Hematopoietic multipotent progenitor cell (in vitro differentiated cells): ENCODE results near the gene UTS2R. TPM values are rescaled to one million over a fixed set of nuclear protein-coding genes. Genes with fewer than 3 reads are reported as not detected.
"Not testable (repeated sequence)": the region's sequence is repeated elsewhere in the genome, so short reads cannot be mapped to it uniquely, and the experiment has no call there.

Source experiments
- DNase-seq, 3 donors: peaks; one replicate each; pipeline ENCODE4 v3.0.0-alpha.2; 2011 to 2015; ENCODE audit warnings: low read depth in 2 of 3, low spot score in 2 of 3
- total RNA-seq: library from RNA; depleted of rRNA; stranded (reverse); fragments of >200 nt; gene quantifications from one replicate; pipeline ENCODE4 v1.2.3, GENCODE V29; 2012

Gene UTS2R
- total RNA-seq, 1 donor: not detected

DNA sequence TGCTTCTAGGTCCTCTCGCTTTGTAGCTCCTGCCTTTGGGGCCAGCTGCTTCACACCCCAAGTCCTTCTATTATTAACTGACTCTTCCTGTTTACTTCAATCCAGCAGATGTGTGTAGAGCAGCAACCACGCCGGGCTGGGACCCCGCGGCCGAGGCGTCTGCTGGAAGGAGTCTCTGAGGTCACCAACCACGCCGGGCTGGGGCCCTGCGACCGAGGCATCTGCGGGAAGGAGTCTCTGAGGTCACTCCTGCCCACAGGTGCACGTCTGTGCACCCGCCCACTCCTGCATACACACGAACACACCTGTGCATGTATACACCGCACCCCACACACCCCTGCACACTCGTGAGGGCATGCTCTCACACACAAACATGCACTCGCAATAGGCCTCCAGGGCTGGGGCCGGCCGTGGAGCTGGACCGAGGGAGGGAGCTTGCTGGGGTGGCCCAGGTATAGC, 20.3 kb upstream of the UTS2R start:
- no peak for DNase-seq

DNA sequence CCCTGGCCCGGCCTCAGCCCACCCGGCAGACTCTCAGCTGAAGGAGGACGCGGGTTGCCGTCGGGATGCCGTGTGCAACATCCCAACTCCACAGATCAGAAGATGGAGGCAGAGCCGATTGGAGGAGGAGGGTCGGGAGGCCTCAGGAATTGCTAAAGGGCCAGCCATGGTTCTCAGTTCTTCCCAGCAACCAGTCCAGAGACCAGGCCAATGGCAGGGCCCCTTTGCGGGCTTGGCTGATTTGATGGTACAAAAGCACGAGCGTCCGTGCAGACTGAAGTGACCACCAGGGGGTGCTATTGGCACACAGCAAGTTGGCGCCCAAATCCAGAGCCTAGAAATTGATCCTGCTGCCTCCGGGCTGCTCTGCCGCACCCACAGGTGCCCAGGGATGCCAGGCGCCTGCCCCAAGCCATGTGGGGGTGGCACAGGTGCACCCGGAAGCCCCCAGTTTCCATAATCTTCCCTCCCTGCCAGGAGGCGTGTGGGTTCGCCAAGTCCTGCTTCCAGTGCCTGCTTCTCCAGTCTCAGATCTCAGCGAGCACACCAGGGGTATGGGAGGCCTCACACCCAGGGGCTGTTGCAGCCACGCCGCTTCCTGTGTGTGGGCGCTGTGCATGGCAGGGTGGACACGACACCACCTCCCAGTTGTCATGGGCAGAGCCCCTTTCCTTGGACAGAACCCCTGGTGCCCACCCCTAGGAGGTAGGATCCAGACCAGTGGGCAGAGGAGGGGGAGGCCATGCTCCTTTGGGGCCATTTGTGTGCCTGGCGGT, 19.7 kb upstream of the UTS2R start:
- peak; percentile 83 to 92 (median 87) for DNase-seq

DNA sequence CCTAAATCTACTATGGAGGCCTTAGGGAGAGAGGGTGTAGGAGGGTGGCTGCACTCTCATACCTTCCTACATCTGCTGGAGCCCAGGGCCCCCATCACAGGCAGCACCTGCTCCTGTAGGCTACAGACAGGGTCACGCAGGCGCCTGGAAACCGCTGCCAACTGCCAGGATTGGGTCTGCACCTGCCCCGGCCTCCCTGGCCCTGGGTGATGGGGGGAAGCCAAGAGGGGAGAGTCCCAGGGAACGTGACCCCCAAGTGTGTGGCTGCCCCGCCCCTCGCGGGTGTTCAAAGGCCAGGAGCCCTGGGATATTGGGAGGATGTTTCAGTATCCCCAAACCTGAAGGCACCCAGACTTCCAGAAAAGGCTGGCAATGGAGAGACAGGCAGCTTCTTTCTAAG, 18.1 kb upstream of the UTS2R start:
- DNase-seq: no peak

DNA sequence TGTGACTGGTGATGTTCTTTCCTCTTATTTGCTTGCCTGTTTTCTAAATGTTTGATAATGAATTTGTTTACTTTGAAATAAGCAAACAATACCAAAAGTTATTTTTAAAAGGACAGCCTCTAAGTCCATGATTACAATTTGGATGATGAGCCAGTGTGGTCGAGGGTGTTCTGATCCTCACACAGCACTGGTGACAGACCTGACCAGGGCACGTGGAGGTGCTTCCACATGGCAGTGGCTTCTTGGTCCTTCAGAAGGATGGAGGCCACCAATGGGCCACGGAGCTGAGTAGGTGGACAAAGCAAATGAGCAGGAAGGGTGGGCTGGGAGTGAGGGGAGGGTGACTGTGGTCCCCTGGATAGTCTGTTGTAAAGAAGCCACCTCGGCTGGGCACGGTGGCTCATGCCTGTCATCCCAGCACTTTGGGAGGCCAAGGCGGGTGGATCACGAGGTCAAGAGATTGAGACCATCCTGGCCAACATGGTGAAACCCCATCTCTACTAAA, 16.7 kb upstream of the UTS2R start:
- DNase-seq: no peak

DNA sequence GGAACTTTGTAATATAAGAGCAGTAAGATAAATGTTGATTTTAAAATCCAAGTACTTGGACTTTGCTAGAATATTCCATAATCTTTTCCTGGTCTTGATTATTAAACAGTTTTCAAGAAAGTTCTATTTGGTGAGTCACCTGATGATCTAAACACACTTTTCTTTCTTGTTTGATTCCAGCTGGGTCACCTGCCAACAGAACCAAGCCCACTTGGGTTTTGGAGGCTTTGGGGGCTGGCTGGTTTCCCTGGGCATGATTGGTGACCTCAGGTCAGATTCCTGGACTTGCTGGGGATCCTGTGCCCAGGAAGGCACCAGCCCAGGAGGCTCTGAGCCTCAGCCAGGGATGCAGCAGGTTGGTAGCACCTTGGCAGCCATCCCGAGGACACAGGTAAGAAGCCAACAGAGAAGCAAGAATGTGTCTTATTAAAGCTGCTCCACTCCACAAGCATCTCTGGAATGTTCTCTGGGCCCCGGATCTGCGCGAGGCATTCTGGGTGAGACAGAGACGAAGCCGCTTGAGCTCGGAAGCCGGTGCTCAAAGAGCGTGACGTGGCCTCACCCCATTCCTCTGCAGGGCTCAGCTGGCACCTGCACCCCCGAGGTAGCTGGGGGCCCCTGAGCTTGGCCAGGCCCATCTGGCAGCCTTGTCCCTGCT, 15.7 kb upstream of the UTS2R start:
- DNase-seq: no peak

DNA sequence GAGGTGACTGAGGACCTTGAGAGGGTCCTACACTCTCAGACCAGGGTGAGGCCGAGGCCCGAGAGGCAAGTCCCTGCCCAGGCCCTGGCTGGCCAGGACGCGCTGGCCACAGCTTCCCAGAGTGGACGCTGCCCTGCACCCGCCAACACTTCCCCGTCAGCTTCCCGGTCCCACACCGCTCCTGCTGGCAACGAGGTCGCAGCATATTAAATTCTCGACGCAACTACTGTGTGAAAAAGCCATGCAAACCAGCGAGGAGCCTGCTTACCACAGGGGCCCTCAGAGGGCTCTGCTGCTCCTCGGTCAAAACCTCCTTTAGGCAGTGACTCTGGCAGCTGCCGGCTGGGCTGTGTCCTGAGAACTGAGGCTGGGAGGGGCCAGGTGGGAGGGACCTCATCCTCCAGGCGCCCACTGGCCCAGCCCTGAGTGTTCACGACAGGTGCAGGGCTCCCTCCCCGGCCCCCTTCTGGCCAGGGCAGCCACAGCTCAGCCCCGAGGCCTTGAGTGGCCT, 14.7 kb upstream of the UTS2R start:
- no peak for DNase-seq

DNA sequence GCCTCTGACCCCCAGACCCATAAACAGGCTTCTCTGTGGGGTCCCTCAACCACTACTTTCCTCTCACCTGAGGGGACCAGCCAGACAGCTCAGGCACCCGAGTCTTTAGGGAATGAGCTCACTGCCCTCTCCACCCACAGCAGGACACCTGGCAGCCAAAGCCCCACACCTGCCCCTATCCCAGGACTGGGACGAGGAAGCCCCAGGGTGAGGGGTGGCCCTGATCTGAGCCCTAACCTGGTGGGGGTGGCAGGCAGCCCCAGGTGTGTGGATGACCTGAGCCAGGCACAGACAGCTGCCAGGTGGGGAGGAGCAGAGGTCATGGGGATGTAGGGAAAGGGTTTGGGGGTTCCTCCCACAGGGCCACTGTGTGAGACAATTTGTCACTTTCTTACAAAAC, 14.2 kb upstream of the UTS2R start:
- no peak for DNase-seq

DNA sequence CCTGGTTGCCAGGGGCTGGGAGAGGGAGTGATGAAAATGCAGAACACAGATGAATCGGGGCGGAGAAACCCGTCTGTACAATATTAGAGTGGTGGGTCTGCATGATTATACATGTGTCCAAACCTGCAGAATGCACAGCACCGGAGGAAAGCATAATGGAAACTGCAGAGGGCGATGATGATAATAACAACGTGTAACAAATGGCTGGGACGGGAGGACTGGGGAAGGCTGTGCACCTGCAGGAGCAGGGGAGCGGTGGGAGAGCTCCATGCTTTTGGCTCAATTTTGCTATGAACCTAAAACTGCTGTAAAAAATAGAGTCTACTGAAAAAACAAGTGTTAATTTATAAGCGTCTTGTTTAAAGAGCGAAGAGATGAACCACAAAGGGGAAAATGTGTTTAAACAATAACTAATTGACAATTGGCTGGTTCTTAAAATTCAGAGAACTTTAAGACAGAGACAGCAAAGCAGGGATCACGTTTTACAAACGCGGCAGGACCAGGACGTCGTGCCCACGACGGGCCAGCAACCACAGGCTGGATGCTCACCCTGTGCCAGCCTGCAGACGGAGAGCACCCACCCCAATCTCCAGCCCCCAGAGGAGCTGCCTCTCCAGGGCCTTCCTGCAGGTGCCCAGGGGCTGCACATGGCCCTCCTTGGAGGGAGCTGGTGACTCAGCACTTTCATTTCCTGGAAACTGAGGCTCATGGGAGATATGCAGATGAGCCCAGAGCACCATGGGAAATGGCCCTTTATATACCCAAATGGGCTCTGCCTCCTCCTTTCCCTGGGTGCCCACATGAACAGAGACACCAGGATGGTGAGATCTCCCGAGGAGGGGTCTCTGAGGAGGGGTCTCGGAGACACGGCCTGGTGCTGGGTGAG, 12.9 kb upstream of the UTS2R start, which contains the start of gene TEX19:
TSS of gene TEX19 (plus strand) at position 783 of the 886 bp plus-strand sequence. CDS start 2,904 bp downstream, outside the sequence.
- peak in 1 of 3 donors; percentile 54 for DNase-seq

DNA sequence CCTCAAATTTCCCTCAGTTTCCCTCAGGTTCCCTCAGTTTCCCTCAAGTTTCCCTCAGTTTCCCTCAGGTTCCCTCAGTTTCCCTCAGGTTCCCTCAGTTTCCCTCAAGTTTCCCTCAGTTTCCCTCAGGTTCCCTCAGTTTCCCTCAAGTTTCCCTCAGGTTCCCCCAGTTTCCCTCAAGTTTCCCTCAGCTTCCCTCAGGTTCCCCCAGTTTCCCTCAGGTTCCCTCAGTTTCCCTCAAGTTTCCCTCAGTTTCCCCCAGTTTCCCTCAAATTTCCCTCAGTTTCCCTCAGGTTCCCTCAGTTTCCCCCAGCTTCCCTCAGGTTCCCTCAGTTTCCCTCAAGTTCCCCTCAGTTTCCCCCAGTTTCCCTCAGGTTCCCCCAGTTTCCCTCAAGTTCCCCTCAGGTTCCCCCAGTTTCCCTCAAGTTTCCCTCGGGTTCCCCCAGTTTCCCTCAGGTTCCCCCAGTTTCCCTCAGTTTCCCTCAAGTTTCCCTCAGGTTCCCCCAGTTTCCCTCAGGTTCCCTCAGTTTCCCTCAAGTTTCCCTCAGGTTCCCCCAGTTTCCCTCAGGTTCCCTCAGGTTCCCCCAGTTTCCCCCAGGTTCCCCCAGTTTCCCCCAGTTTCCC, 12.0 kb upstream of the UTS2R start:
- DNase-seq: not testable (repeated sequence)

DNA sequence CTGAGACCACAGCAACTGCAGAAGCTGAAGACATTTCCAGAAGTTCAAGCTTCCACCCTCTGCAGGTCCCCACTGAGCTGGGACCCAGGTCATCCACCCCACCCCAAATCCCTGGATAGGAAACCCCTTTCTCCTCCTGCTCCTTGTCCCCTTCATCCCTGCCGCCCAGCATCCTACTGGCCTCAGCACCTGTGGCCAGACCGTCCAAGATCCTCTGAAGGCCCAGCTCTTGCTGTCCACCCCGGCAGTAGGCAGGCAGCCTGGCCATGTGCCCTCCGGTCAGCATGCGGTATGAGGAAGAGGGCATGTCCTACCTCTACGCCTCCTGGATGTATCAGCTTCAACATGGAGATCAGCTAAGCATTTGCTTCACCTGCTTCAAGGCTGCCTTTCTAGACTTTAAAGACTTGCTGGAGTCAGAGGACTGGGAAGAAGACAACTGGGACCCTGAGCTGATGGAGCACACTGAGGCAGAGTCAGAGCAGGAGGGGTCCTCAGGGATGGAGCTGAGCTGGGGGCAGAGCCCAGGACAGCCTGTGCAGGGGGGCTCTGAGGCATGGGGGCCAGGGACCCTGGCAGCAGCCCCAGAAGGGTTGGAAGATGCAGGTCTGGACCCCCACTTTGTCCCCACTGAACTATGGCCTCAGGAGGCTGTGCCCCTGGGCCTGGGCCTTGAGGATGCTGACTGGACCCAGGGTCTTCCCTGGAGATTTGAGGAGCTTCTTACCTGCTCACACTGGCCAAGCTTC, 9.5 kb upstream of the UTS2R start:
- no peak for DNase-seq

DNA sequence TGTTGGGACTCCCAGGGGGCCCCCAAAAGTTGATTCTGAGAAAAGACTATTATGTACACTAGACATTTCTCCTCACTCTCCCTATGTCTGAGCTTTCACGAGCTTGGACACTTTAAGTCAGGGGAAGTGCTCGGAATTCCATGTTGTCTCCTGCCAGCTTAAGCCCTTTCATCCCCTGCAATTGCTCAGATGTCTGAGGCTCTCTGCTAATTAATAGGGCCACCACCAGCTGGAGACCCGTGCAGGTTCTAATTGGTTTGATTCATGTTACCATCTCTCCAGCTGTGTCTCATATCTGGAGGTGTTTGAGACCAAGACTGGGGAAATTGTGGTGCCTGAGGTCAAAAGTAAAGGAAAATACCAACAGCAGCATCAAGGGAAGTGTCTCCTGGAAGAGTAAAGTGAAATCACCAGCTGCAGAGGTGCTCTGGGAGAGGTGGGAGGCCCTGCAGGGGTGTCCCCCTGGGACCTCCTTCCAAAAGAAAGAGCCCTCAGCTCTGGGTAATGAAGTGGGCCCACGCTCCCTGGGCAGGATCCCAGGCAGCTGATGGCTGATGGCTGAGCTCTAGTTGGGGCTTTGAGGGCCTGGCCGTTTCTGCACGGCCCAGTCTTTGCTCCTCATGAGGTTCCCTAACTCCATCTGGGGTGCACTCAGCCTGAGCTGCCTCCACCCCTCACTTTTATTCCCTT, 5.8 kb upstream of the UTS2R start:
- no peak for DNase-seq

DNA sequence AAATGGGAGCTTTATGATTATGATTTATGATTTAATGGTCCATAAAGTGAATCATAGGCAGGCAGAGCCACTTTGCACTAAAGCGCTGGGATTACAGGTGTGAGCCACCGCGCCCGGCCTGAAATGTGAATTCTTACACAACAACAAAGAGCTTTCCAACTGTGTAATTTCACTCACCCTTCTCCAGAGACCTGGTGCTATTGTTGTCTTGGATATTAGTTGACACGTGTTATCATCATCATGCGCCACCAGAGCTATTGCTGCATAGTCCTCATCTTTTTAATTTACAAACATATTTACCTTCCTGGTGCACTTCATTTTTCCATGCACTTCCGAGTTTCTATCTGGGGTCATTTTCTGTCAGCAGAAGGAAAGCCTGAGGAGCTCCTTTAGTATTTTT, 4.8 kb upstream of the UTS2R start:
- no peak for DNase-seq

DNA sequence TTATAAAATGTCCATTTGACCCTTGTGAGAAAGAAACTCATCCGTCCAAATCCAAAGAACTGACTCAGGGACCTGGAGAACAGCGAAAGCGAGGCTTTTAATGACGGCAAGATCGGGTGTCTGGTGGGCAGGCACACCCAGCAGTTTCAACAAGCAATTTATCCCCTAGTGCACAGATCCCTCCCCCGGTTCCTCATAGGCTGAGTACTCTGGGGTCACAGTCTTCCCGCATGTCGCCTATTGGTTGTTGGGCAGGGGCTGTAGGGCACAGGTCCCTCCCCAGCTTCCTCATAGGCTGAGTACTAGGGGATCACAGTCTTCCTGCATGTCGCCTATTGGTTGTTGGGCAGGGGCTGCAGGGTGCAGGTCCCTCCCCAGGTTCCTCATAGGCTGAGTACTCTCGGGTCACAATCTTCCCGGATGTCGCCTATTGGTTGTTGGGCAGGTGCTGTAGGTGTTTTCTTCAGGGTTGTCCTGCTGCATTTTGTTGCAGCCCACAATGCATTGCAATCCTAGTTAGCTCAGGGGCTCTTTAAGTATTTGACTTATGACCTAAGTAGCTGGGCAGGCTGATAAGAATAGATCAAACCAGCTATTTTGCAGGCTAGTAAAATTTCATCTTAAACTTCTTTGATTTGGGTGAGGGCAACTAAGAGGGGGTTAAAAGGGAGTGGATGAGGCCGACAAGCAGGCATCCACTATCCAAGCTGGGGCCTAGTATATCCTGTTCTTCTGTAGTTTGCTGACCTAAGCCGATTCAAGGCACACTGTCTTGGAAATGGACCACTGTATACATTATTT, 3.6 kb upstream of the UTS2R start:
- DNase-seq: peak in 1 of 3 donors; percentile 27

DNA sequence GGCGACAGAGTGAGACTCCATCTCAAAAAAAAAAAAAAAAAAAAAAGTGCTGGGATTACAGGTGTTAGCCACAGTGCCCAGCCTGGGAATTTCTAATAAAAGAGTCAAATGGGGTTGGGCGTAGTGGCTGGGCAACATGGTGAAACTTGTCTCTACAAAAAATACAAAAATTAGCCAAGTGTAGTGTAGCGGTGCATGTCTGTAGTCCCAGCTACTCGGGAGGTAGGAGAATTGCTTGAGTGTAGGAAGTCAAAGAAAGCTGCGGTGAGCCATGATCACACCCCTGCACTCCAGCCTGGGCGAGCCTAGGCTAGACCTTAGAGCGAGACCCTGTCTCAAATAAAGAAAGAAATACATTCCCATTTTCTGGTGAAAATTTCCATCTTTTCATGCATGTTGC, 2.4 kb upstream of the UTS2R start:
- DNase-seq: no peak

DNA sequence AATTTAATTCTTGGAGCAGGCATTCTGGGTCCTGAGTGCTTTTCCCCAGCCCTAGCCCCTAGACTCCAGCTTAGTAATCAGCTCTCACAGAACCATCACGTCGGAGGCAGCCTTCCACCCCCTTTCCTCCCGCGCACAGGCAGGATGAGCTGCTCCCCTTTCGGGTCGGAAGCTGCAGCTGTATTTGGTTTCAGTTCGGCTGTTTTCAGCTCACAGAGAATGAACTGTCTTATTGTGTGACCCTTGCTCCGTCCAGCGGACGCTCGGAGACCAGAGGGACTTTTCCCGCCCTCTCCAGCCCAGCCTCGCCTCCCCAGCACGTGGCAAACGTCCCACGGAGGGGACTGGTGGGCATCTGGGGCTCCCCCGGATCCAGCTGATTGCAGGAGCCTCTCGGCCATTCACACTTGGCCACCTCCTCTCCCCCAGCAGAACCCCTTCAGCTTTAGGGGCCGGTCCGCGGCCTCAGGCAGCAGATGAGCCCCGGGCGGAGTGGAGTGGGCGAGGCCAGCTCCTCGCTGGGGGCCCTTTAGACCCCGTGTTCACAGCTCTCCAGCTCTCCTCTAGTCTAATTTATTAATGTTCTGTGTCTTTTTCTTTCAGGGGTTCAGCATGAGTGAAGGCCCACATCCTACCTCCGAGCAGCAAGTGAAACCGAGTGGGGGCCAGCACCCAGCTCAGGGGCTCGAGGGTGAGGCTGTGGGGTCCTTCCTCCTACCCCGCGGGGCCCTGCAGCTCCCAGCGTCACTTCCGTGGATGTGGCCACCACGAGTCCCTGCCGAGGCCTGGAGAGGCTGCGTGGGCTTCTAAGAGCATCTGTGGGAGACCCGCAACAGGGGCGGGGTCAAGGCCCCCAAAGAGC, 863 bp upstream of the UTS2R start:
- DNase-seq: no peak

DNA sequence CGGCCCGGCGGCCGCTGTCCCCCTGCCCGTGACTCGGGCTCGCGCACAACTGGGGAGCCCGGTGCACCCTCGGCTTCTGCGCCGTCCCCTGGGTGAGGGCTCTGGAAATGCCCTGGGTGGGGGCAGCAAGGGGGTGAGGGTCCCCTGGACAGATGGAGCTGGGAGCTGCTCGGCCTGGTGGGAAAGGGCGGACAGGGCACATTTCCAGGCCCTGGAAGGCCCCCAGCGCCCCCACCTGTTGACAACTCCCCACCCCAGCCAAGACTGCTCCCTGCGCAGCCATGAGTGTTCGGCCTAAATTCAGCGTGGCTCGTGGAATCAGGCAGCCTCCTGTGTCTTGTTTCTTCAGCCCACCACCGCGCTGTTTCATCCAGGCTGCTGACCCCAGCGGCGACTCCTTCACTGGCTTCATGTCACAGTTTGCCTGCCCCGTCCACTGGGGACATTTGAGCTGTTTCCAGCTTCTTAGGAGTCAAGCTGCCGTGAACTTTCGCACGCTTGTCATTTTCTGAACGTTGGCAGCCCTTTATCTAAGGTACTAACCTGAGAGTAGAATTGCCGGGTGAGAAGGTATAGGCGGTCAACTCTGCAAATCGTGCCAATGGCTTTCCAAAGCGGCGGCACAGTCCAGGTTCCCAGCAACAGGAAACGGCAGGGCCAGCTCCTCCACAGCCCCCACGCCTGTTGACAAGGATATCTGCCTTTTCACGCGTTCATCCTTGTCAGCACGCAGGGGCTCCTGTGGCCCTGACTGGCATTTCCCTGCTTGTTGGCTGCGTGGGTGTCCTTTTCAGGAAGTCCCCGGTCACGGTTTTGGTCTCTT, 895 bp downstream of the UTS2R start:
- no peak for DNase-seq
